Measurements from ENCODE around the gene GAP43.
"Not testable (repeated sequence)": the region's sequence is repeated elsewhere in the genome, so short reads cannot be mapped to it uniquely, and the experiment has no call there.

The GAP43 gene

DNA sequence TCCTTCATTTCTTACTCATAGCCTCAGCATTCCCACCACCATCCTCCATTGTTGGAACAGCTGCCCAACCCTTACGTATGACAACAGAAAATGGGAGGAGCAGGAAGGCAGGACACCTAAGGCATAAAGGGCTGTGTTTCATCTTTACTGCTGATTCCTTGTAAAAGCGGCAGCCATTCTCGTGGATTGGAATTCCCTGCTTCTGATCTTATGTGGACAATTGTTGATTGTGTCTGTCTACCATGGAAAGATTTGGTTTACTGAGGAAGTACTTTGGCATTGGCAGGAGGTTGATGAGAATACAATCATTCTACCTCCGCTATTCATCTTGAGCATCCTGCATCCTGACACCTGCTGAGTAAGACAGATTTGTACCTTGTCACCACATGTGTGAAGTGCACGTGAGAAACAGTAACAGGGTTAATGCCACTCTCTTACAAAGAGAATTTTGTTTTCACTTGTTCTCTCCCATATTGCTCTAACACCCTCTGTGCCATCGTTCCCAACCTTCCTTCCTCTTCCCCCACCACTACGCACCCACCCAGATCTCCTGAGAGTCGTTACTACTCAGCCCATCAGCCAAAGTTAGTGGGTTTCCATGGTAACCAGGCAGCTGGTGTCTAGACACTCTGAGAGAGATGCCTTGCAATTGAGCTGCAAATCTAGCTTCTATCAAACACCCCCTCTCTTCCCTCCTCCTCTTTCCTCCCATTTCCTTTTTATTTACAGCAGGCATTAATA lies 75.7 kb downstream of the GAP43 start:
- no peak for DNase-seq (ENCODE audit: low read depth in 2 of 2)

DNA sequence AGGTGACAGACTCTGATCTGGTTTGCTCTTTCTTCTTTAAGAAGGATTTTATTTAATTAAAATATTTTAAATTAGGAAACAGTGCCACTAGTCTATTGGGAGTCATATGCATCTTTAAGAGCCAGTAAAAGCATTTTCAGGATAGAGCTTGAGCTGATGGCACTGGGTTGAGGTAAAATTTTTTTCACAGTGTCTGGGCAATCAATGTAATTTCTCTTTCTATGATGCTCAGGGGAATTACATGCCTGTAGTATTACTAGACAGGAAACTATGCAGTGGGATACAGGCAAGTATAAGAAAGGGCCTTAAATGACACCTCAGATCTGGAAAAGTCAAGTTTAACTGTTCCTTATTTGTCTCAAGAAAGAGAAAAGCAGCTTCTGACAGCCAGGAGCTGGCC lies 76.4 kb downstream of the GAP43 start:
- DNase-seq (ENCODE audit: low read depth in 2 of 2) = no peak

- no peak for DNase-seq (ENCODE audit: low read depth in 2 of 2)
These were observed 79.3 kb downstream of the GAP43 start for GRCh38 chr3:115702598-115702997.

DNA sequence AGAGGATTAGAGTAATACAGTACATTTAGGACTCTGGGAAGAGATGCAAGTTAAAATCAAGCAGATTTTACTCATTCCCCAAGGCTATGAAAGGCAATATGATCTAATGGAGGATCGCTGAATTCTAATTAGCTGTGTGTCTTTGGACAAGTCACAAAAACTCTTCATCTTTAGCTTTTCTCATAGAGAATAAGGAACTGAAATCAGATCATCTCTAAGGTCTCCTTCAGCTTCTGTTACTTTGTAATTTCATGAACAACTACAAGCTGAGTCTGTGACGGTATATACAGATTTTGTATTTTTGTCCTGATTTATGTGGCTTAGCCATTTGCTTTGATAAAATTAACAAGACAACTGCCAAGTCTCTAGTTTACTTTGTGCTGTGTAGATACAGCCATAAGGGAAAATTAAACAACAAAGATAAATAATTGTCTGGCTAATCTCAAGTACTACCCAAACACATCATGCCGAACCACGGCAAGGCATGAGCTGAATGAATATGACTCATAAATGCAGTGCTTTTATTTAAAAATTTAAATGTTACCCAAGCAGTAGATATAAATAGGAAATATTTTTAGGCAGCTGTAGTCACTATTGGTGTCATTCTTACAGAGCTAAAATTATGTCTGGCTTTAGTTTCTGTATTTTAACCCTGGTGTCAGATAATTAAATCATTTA lies 81.5 kb downstream of the GAP43 start:
- DNase-seq (ENCODE audit: low read depth in 2 of 2) = no peak

- no peak for DNase-seq (ENCODE audit: low read depth in 2 of 2)
These were observed 83.1 kb downstream of the GAP43 start for GRCh38 chr3:115706311-115706829.

DNA sequence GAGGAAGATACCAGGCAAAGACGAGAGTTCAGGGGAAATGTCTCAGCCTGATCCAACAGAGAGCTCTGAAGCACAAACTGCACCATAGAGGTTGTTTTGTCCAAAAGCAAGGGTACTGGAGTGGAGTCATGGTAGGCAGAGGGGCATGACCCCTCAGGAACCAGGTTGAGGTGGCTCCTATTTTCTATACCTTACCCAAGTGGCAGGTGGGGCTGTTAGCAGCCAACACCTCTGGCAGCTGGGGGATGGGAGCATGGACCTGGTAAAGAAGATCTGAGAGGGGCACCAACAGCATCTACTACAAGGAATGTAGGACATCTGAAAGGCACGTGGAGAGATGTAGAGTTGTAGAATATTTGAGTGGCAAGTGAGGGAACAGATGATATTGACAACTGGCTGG lies 85.2 kb downstream of the GAP43 start:
- DNase-seq (ENCODE audit: low read depth in 2 of 2) = no peak

GRCh38 chr3:115709093-115709492 lies 85.8 kb downstream of the GAP43 start:
- DNase-seq (ENCODE audit: low read depth in 2 of 2) = no peak

- no peak for DNase-seq (ENCODE audit: low read depth in 2 of 2)
These were observed 86.6 kb downstream of the GAP43 start for GRCh38 chr3:115709931-115710330.

DNA sequence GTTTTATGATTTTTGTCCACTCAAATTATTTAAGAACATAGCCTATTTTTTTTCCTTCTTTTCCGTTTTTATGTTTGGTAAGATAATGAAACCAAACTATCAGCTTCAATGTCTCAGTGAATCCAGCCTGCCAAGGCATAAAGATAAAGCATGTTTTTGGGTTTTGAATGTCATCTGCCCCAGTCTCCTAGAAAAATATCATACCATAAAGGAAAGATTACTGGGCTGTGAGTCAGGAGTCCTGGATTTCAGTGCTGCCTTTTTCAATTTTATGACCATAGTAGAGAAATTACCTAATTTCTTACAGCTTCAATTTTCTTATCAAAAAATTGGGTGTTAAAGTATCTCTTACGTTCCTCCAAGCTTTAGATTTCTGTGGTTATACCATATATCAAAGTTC lies 87.5 kb downstream of the GAP43 start:
- no peak for DNase-seq (ENCODE audit: low read depth in 2 of 2)

GRCh38 chr3:115712871-115713270 lies 89.6 kb downstream of the GAP43 start:
- no peak for DNase-seq (ENCODE audit: low read depth in 2 of 2)

- no peak for DNase-seq (ENCODE audit: low read depth in 2 of 2)
These were observed 90.0 kb downstream of the GAP43 start for GRCh38 chr3:115713284-115713683.

GRCh38 chr3:115715241-115715745 lies 92.0 kb downstream of the GAP43 start:
- no peak for DNase-seq (ENCODE audit: low read depth in 2 of 2)

DNA sequence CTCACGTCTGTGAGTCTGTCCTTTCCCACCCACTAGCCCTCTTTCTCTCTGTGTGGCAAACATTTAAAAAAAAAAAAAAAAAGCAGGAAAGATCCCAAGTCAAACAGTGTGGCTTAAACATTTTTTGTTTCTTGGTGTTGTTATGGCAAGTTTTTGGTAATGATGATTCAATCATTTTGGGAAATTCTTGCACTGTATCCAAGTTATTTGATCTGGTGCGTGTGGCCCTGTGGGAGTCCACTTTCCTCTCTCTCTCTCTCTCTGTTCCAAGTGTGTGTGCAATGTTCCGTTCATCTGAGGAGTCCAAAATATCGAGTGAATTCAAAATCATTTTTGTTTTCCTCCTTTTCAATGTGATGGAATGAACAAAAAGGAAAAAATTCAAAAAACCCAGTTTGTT lies 97.7 kb downstream of the GAP43 start:
- no peak for DNase-seq (ENCODE audit: low read depth in 2 of 2)

DNA sequence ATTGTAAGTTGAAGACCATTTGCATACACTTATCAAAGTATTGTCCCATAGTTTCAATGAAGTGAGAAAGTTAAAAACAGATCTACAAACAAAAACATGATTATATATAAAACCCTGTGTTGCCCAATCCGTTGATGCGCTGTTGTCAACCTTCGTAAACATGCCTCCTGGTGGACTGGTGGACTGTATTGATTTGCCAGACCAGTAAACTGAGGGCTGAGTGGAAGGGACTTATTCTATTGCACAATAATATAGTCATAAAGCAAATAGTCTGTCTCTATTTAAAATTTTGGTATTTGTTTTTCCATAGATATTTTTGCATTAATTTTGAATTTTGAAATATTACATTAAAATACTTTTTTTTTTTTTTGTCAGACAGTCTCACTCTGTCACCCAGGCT lies 102.5 kb downstream of the GAP43 start:
- DNase-seq (ENCODE audit: low read depth in 2 of 2) = no peak

DNA sequence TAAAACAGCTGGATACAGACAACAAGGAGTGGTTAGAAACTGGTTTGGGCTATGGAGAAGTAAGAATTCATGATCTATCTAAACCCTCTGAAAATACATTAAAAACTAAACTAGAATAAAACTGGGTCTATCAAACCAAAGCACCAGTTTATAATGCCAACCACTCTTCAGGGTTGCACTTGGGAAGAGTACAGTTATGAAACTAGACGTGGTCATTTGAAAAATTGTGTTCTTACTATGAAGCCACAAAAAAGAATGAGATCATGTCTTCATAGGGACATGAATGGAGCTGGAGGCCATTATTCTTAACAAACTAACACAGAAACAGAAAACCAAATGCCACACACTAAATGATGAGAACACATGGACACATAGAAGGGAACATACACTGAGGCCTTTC lies 103.8 kb downstream of the GAP43 start:
- no peak for DNase-seq (ENCODE audit: low read depth in 2 of 2)

GRCh38 chr3:115728013-115728412 lies 104.7 kb downstream of the GAP43 start:
- DNase-seq (ENCODE audit: low read depth in 2 of 2) = no peak

DNA sequence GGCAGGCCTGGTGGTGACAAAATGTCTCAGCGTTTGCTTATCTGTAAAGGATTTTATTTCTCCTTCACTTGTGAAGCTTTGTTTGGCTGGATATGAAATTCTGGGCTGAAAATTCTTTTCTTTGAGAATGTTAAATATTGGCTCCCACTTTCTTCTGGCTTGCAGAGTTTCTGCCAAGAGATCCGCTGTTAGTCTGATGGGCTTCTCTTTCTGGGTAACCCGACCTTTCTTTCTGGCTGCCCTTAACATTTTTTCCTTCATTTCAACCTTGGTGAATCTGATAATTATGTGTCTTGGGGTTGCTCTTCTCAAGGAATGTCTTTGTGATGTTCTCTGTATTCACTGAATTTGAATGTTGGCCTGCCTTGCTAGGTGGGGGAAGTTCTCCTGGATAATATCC lies 113.0 kb downstream of the GAP43 start:
- not testable (repeated sequence) for DNase-seq (ENCODE audit: low read depth in 2 of 2)

- DNase-seq (ENCODE audit: low read depth in 2 of 2) = no peak
These were observed 118.3 kb downstream of the GAP43 start for GRCh38 chr3:115741650-115742049.

- not testable (repeated sequence) for DNase-seq (ENCODE audit: low read depth in 2 of 2)
These were observed 121.2 kb downstream of the GAP43 start for GRCh38 chr3:115744516-115744915.

GRCh38 chr3:115752978-115753377 lies 129.7 kb downstream of the GAP43 start:
- DNase-seq (ENCODE audit: low read depth in 2 of 2) = not testable (repeated sequence)

GRCh38 chr3:115758076-115758763 lies 134.9 kb downstream of the GAP43 start:
- DNase-seq (ENCODE audit: low read depth in 2 of 2) = no peak

GRCh38 chr3:115760716-115761115 lies 137.4 kb downstream of the GAP43 start:
- no peak for DNase-seq (ENCODE audit: low read depth in 2 of 2)

DNA sequence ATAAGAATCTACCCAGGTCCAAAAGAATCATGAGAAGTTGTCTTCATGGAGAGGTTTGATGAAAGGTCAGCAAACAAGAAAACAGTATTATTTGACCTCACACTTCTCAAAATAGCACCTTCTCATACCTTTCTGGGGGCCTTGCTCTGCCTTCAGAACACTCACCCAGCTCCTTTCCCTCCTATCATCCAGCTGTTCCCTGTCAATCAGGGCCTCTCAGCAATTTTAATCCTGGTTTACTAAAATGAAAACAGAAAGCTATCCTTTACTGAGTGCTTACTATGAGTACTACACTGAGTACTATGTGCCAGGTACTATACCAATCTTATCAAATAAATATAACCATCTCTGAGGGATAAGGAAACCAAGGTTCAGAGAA lies 138.6 kb downstream of the GAP43 start:
- DNase-seq (ENCODE audit: low read depth in 2 of 2) = no peak
